ENCODE measurements around the gene SP100.

- TF ChIP-seq POLR2A (IDR thresholded peaks at IDR 0.05): no peak
- TF ChIP-seq CTCF (IDR thresholded peaks at IDR 0.05): no peak
Measured at GRCh38 chr2:230422149-230422548, 6.1 kb downstream of the SP100 start.

All from sigmoid colon (tissue), 3 donors.